H1 (cell line): ENCODE results near the gene RBP4. TPM values are rescaled to one million over a fixed set of nuclear protein-coding genes. Genes with fewer than 3 reads are reported as not detected.

Experiments used
- ATF3 ChIP-seq: IDR thresholded peaks from 2 replicates; pipeline ENCODE4 v1.6.1; 2011; ENCODE audit warnings: low read depth, mild to moderate bottlenecking, low read length; ENCODE audit not compliant: insufficient read depth
- polyA plus RNA-seq, 7 experiments: library from polyadenylated mRNA; depleted of rRNA in 3 of 7; stranded (reverse) in 5 of 7; unstranded in 2 of 7; fragments of >200 nt in 5 of 7; fragments of 200-250 nt in 2 of 7; gene quantifications; 1 replicate in 5 of 7; 2 replicates in 1 of 7; 4 replicates in 1 of 7; pipeline versions ENCODE4 v1.2.1 to v1.2.3, GENCODE V29; 2011 to 2013; ENCODE audit warnings: missing spikeins in 2 of 7, mixed read lengths in 2 of 7
- total RNA-seq: library from RNA; stranded (reverse); fragmentation: NEBNext Ultra II Directional; extraction: Animal tissue kit (Norgen Biotek cat#: 25700); gene quantifications from 2 replicates; pipeline ENCODE4 v1.2.1, GENCODE V29; 2021

RBP4 gene
- total and polyA plus RNA-seq, 2 of the 8 experiments (the other 6 are each of a cell fraction or from before 2014, with no cell fraction given): 0.42 to 0.97 TPM

GRCh38 chr10:93622942-93623341 is 21.9 kb upstream of the RBP4 start (continued):
- no peak for TF ChIP-seq ATF3
- TF ChIP-seq, all 59 proteins: peak for 0
